ENCODE measurements around the gene TJP3. TPM values are rescaled to one million over a fixed set of nuclear protein-coding genes. Genes with fewer than 3 reads are reported as not detected.

TJP3 gene
- total and polyA plus RNA-seq, 10 of the 15 experiments (the other 5 are each of a cell fraction or from before 2014, with no cell fraction given), result 0.04 to 1.2 (median 0.29) TPM; not detected in 6

DNA sequence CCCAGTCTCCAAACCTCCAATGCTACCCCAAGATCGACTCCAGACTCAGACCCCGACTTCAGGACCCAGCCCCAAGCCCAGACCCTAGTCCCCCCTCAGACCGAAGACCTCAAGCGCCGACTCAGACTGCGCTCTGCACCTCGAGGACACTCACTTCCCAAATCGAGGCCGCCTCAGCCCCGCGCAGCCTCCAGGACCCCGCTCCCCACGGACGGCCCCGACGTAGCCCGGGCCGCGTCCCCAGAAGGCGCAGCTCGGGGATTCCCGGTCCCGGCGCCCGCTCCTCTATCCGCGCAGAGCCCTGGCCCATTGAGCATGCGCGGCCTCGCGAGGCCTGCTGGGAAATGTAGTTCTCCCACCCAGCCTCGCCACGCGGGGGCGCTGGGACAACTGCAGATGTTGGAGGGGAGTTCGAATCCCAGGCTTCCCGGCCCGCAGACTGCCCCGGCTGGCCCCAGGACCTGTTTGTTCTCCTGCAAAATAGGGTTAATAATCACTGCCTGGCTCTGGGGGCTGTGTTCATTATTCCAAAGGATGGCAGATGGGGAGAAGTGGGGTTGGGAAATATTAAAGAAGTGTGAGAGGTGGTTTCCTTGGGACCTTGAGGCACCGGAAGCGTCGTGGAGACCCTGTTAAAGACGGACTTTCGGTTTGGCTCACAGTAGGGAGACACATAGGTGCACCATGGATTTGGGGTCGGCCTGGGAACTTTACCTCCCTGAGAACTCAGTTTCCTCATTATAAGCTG lies 53.4 kb downstream of the TJP3 start, which contains the start of gene APBA3 (continued):
- TF ChIP-seq, protein P1, sequence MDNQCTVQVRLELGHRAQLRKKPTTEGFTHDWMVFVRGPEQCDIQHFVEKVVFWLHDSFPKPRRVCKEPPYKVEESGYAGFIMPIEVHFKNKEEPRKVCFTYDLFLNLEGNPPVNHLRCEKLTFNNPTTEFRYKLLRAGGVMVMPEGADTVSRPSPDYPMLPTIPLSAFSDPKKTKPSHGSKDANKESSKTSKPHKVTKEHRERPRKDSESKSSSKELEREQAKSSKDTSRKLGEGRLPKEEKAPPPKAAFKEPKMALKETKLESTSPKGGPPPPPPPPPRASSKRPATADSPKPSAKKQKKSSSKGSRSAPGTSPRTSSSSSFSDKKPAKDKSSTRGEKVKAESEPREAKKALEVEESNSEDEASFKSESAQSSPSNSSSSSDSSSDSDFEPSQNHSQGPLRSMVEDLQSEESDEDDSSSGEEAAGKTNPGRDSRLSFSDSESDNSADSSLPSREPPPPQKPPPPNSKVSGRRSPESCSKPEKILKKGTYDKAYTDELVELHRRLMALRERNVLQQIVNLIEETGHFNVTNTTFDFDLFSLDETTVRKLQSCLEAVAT (IDR thresholded peaks at IDR 0.05), result peak; percentile 93
- no peak for TF ChIP-seq CHD1 (IDR thresholded peaks at IDR 0.05; ENCODE audit: low read depth, low read length)
- no peak for TF ChIP-seq CEBPB (IDR thresholded peaks at IDR 0.05; ENCODE audit: borderline replicate concordance in 1 of 2, low read depth in 2 of 2, low read length in 2 of 2)
- TF ChIP-seq, protein P2, sequence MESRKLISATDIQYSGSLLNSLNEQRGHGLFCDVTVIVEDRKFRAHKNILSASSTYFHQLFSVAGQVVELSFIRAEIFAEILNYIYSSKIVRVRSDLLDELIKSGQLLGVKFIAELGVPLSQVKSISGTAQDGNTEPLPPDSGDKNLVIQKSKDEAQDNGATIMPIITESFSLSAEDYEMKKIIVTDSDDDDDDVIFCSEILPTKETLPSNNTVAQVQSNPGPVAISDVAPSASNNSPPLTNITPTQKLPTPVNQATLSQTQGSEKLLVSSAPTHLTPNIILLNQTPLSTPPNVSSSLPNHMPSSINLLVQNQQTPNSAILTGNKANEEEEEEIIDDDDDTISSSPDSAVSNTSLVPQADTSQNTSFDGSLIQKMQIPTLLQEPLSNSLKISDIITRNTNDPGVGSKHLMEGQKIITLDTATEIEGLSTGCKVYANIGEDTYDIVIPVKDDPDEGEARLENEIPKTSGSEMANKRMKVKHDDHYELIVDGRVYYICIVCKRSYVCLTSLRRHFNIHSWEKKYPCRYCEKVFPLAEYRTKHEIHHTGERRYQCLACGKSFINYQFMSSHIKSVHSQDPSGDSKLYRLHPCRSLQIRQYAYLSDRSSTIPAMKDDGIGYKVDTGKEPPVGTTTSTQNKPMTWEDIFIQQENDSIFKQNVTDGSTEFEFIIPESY (IDR thresholded peaks at IDR 0.05), result no peak
- TF ChIP-seq HCFC1 (IDR thresholded peaks at IDR 0.05; ENCODE audit: low read length), result peak; percentile 95
- no peak for TF ChIP-seq SMAD5 (IDR thresholded peaks at IDR 0.05; ENCODE audit: low read depth)
- peak; percentile 17; the same call in 1 of the 2 replicates for TF ChIP-seq EED (IDR thresholded peaks at IDR 0.05; ENCODE audit: low read depth)
- TF ChIP-seq SIX5 (IDR thresholded peaks at IDR 0.05; ENCODE audit: low read depth, low read length, severe bottlenecking), result peak; percentile 96
- TF ChIP-seq, protein P3, sequence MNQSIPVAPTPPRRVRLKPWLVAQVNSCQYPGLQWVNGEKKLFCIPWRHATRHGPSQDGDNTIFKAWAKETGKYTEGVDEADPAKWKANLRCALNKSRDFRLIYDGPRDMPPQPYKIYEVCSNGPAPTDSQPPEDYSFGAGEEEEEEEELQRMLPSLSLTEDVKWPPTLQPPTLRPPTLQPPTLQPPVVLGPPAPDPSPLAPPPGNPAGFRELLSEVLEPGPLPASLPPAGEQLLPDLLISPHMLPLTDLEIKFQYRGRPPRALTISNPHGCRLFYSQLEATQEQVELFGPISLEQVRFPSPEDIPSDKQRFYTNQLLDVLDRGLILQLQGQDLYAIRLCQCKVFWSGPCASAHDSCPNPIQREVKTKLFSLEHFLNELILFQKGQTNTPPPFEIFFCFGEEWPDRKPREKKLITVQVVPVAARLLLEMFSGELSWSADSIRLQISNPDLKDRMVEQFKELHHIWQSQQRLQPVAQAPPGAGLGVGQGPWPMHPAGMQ (IDR thresholded peaks at IDR 0.05; ENCODE audit: borderline replicate concordance), result no peak
- no peak for TF ChIP-seq KLF5 (IDR thresholded peaks at IDR 0.05; ENCODE audit: partially characterized antibody)
- TF ChIP-seq ZNF622 (IDR thresholded peaks at IDR 0.05), result no peak
- 0 out of 4 replicates have a peak, but pooled peaks of 1 of the 2 experiments have one; percentile 21 for TF ChIP-seq SRF (IDR thresholded peaks at IDR 0.05; ENCODE audit: low read depth in 2 of 2, low read length in 2 of 2)
- TF ChIP-seq YBX1 (IDR thresholded peaks at IDR 0.05), result no peak
- no peak for TF ChIP-seq SMC3 (IDR thresholded peaks at IDR 0.05; ENCODE audit: borderline replicate concordance, low read length)
- no peak for TF ChIP-seq NR2F1 (conservative IDR thresholded peaks at IDR 0.05)
- no peak for TF ChIP-seq IRF4 (IDR thresholded peaks at IDR 0.05; ENCODE audit: low read depth, low read length)
- TF ChIP-seq SREBF2 (IDR thresholded peaks at IDR 0.05; ENCODE audit: low read length), result peak; percentile 21; the same call in 1 of the 2 replicates
- peak; percentile 97 for TF ChIP-seq ZNF217 (IDR thresholded peaks at IDR 0.05)
- no peak for TF ChIP-seq JUNB (IDR thresholded peaks at IDR 0.05)
- peak; percentile 76; the same call in 1 of the 2 replicates for TF ChIP-seq SMARCA5 (IDR thresholded peaks at IDR 0.05)
- TF ChIP-seq TARDBP (IDR thresholded peaks at IDR 0.05; ENCODE audit: borderline replicate concordance), result peak; percentile 90
- TF ChIP-seq, protein P4, sequence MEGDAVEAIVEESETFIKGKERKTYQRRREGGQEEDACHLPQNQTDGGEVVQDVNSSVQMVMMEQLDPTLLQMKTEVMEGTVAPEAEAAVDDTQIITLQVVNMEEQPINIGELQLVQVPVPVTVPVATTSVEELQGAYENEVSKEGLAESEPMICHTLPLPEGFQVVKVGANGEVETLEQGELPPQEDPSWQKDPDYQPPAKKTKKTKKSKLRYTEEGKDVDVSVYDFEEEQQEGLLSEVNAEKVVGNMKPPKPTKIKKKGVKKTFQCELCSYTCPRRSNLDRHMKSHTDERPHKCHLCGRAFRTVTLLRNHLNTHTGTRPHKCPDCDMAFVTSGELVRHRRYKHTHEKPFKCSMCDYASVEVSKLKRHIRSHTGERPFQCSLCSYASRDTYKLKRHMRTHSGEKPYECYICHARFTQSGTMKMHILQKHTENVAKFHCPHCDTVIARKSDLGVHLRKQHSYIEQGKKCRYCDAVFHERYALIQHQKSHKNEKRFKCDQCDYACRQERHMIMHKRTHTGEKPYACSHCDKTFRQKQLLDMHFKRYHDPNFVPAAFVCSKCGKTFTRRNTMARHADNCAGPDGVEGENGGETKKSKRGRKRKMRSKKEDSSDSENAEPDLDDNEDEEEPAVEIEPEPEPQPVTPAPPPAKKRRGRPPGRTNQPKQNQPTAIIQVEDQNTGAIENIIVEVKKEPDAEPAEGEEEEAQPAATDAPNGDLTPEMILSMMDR (IDR thresholded peaks at IDR 0.05 in 2 of 3, conservative IDR thresholded peaks at IDR 0.05 in 1 of 3; ENCODE audit: control insufficient read depth in 2 of 3, extremely low read depth in 1 of 3, insufficient read depth in 1 of 3, low read depth in 3 of 3, low read length in 3 of 3), result peak; percentile 78 to 88 (median 80)
- TF ChIP-seq BACH1 (IDR thresholded peaks at IDR 0.05; ENCODE audit: borderline replicate concordance), result peak; percentile 49; the same call in 1 of the 2 replicates
- no peak for TF ChIP-seq HDAC6 (IDR thresholded peaks at IDR 0.05; ENCODE audit: unreplicated experiment)

Data from GM12878 (cell line).